GM21526 (cell line): ENCODE data around the gene STRA6.

Experiments used
- ATAC-seq: cut with Tn5 transposase; IDR thresholded peaks from one replicate; pipeline ENCODE4 v1.9.1; 2021; ENCODE audit warnings: moderate library complexity; ENCODE audit not compliant: unreplicated experiment, low FRiP score

The STRA6 gene

DNA sequence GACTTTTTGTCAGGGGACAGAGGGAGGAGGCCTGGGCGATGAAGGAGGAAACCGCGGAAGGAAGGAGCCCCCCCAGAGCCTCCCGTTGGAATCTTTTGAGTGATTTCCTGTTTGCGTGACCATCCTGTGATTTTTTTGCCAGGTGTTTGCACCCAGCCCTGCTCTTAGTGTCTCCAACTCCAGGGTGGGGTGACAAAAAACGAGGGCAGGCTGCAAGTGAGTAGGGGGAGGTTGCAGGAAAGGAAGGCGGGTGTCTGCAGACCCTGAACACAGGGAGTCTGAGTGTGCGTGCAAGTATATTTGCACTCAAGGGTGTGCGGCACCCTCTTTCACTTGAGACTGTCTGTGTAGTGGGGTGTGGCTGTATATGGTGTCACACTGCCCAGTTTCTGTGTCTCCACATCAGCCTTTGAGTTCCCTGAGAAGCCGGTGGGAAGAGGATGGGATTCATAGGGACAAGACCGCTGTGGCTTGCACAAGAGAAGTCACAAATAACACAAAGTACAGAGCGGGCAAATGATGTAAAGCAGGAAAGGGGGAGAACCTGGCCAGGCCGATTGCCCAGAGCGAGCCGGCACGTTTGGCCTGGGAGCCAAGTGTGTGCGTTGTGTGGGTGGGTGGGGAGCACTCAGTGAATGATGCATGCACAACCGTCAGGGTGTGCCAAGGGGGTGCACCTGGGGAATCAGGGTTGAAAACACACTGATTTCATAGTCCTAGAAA, 65.6 kb downstream of the STRA6 start:
- ATAC-seq, result no peak

GRCh38 chr15:74136540-74136813, 66.1 kb downstream of the STRA6 start:
- ATAC-seq, result no peak

- no peak for ATAC-seq
Measured at GRCh38 chr15:74135041-74135565, 67.5 kb downstream of the STRA6 start.

DNA sequence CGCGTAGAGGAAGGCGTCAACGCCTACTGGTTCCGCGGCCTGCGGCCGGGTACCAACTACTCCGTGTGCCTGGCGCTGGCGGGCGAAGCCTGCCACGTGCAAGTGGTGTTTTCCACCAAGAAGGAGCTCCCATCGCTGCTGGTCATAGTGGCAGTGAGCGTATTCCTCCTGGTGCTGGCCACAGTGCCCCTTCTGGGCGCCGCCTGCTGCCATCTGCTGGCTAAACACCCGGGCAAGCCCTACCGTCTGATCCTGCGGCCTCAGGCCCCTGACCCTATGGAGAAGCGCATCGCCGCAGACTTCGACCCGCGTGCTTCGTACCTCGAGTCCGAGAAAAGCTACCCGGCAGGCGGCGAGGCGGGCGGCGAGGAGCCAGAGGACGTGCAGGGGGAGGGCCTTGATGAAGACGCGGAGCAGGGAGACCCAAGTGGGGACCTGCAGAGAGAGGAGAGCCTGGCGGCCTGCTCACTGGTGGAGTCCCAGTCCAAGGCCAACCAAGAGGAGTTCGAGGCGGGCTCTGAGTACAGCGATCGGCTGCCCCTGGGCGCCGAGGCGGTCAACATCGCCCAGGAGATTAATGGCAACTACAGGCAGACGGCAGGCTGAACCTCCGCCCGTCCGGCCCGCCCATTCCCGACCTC, 68.1 kb downstream of the STRA6 start:
- no peak for ATAC-seq

- ATAC-seq, result no peak
Measured at GRCh38 chr15:74133694-74134386, 68.7 kb downstream of the STRA6 start.

DNA sequence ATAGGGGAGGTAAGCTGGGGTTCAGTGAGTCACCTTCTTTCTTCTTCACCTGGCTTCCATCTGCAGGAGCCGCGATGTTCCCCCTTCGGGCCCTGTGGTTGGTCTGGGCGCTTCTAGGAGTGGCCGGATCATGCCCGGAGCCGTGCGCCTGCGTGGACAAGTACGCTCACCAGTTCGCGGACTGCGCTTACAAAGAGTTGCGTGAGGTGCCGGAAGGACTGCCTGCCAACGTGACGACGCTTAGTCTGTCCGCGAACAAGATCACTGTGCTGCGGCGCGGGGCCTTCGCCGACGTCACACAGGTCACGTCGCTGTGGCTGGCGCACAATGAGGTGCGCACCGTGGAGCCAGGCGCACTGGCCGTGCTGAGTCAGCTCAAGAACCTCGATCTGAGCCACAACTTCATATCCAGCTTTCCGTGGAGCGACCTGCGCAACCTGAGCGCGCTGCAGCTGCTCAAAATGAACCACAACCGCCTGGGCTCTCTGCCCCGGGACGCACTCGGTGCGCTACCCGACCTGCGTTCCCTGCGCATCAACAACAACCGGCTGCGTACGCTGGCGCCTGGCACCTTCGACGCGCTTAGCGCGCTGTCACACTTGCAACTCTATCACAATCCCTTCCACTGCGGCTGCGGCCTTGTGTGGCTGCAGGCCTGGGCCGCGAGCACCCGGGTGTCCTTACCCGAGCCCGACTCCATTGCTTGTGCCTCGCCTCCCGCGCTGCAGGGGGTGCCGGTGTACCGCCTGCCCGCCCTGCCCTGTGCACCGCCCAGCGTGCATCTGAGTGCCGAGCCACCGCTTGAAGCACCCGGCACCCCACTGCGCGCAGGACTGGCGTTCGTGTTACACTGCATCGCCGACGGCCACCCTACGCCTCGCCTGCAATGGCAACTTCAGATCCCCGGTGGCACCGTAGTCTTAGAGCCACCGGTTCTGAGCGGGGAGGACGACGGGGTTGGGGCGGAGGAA, 69.6 kb downstream of the STRA6 start:
- no peak for ATAC-seq

DNA sequence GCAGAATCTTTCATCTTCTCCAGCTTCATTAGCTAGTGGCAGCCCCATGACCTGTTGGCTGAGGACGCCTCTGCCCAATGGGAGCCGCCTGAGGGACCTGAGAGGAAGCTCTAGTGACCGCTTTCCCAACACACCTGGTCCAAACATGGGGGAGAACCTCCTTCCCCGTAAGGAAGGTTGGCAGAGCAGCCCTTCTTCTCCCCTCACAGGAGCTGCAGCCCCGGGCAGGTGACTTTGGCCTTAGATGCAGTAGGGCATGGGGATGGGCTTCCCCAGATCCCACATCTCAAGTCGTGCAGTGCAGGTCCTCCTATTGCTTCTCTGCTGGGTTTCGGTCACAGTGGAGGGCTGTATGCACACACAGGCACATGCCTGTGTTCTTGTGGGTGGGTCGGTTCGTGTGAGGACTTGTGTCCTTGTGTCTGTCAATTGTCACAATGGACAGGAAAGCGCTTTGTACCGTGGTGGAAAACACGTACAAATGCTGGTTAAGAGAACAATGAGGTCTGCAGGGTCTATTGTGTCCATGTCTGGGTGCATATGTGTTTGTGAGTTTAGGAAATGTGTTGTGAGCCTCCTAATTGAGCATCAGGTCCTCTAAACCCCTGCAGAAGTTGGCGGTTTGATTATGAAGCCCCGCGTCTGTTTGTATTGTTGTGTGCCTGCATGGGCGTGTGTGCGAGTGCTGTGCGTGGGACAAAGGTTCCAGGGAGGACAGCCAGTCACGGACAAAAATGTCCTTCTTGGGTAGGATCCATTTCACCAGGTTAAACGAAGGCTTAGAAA, 70.8 kb downstream of the STRA6 start:
- ATAC-seq, result no peak

DNA sequence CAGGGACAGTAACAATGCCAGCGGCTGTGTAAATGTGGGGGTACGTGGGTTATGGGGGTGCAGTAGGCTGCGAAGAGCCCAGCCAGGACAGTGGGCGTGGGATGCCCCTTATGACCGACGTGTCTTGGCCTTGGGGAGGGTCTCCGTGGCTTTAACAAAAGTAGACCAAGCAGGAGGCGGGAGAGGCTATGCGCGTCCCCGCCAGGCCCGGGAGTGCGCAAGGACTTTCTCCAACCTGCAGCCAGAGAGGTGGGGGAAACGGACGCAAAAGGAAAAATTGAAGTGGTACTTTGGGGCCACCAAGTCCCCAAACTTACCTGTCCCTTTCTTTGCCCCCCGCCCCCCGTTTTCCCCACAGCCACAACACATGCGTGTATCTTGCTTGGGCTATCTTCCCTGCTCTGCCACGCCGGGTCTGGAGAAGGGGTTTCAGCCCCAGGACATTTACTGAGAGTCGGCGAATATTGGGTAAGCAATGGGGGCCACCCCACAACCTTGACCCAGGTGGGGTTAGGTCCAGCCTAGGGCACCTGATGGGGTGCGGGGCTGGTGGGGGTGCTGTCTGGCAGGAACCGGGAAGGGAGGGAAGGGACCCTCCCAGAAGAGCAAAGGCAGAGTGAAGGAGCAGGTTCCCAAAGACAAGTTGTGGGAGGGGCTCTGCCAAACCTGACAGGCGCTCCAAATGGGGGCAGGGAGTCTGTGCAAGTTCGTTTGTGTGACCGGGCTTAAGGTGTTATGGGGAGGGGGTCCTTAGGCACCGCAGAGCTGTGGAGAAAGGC, 71.5 kb downstream of the STRA6 start:
- ATAC-seq, result no peak

DNA sequence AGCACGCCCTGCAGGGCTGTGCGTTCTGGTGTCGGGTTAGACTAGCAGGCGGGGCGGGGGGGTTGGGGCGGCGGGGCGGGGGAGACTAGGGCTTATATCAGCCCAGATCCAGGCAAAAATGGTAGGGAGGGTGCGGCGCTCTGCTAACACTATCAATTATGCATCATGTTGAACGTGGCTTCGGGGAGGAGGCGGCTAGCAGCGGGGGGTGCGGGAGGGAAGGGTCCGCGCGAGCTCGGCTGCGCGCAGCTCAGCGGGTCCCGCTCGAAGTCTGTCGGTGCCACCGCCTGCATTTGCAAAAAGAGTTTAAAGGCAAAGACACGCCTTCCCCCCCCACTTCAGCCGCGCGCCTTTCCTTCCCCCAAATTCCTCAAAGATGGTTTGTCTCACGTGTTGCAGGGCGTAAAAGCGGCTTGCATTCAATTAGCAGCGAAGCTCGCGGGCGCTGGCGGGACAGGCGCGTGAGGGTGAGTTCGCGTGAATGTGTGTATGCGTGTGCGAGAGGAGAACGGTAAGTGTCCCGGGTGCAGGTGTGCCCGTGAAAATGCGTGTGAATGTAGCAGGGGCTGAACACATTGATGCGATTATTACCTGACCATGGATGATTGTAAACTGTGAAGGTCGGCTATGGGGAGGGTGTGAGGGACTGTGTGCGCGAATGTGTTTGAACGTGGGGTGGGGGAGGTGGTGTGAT, 72.3 kb downstream of the STRA6 start, which contains the start of gene ISLR2:
Gene ISLR2 (plus strand): TSS at position 432 of the 694 bp plus-strand sequence. CDS start 2,169 bp downstream, outside the sequence.
- ATAC-seq, result no peak

GRCh38 chr15:74129586-74130154, 72.9 kb downstream of the STRA6 start:
- ATAC-seq, result no peak
